ENCODE measurements around the gene HJV. TPM values are rescaled to one million over a fixed set of nuclear protein-coding genes. Genes with fewer than 3 reads are reported as not detected.

Gene HJV
- total RNA-seq, 1 experiment from 2014 or later, result not detected

DNA sequence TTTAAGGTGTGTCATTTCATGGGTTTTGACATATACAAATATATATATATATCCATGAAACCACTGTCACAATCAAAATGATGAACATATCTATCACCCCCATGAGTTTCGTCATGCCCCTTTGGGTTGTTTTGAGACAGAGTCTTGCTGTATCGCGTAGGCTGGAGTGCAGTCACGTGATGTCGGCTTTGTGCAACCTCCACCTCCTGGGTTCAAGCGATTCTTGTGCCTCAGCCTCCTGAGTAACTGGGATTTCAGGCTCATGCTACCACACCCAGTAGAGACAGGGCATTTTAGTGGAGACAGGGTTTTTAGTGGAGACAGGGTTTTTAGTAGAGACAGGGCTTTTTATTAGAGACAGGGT lies 8.0 kb downstream of the HJV start:
- Histone ChIP-seq H4K91ac (ENCODE audit: insufficient read length, low read depth, low read length) (no peak overlapping the region), H3K23me2 (ENCODE audit: insufficient read length, low read depth, low read length, poor library complexity, severe bottlenecking) (no peaks in the 10 kb centered on the region), H4K8ac (replicated peaks; ENCODE audit: insufficient read length, low read depth, low read length) (no peak overlapping the region), H4K5ac (ENCODE audit: insufficient read length, low read depth, low read length) (no peak overlapping the region), H3K9ac (ENCODE audit: extremely low read depth, insufficient read length, low read length) (no peak overlapping the region), H2AK5ac (ENCODE audit: insufficient read length, low read length) (no peak overlapping the region), H3K9me3 (ENCODE audit: control insufficient read depth, low read depth, low read length) (no peaks in the 10 kb centered on the region), H3K23ac (ENCODE audit: insufficient read length, low read depth, low read length) (no peak overlapping the region), H3K4me1 (ENCODE audit: insufficient read depth, low read length) (no peaks in the 10 kb centered on the region), H2BK15ac (ENCODE audit: low read depth, low read length) (no peak overlapping the region), H3K18ac (ENCODE audit: insufficient read length, low read depth, low read length) (no peak overlapping the region), H3T11ph (ENCODE audit: low read length) (no peak overlapping the region), H2BK20ac (ENCODE audit: low read depth, low read length, poor library complexity, severe bottlenecking) (no peak overlapping the region), H3K79me2 (ENCODE audit: insufficient read depth, low read length) (no peaks in the 10 kb centered on the region), H2AFZ (ENCODE audit: low read length) (no peak overlapping the region), H3K4me2 (ENCODE audit: insufficient read depth, insufficient read length, low read length) (no peak overlapping the region), H3K14ac (ENCODE audit: insufficient read depth, low read length) (no peak overlapping the region), H3K27ac (ENCODE audit: insufficient read length, low read depth, low read length) (no peak overlapping the region), H3K56ac (ENCODE audit: insufficient read length, low read depth, low read length) (no peak overlapping the region), H3K4ac (ENCODE audit: low read depth, low read length) (no peak overlapping the region), H2BK120ac (ENCODE audit: low read depth, low read length, poor library complexity, severe bottlenecking) (no peak overlapping the region), H2BK12ac (ENCODE audit: insufficient read length, low read depth, low read length) (no peak overlapping the region), H2BK5ac (ENCODE audit: insufficient read length, low read length) (no peak overlapping the region), H3K27me3 (ENCODE audit: insufficient read depth, low read length) (peaks cover 8% of the 10 kb centered on the region; the same call in 1 of the 2 replicates), H4K20me1 (ENCODE audit: control insufficient read depth, insufficient read depth, insufficient read length) (no peaks in the 10 kb centered on the region), H3K79me1 (ENCODE audit: insufficient read depth, low read depth, low read length, poor library complexity, severe bottlenecking) (no peaks in the 10 kb centered on the region)
- no peak overlapping the region for H3K4me3 Mint-ChIP-seq
- no peaks in the 10 kb centered on the region; a peak in 1 of 4 replicates for H3K4me1 Mint-ChIP-seq
- H3K27ac Mint-ChIP-seq, result no peak overlapping the region
- TF ChIP-seq, protein P1, sequence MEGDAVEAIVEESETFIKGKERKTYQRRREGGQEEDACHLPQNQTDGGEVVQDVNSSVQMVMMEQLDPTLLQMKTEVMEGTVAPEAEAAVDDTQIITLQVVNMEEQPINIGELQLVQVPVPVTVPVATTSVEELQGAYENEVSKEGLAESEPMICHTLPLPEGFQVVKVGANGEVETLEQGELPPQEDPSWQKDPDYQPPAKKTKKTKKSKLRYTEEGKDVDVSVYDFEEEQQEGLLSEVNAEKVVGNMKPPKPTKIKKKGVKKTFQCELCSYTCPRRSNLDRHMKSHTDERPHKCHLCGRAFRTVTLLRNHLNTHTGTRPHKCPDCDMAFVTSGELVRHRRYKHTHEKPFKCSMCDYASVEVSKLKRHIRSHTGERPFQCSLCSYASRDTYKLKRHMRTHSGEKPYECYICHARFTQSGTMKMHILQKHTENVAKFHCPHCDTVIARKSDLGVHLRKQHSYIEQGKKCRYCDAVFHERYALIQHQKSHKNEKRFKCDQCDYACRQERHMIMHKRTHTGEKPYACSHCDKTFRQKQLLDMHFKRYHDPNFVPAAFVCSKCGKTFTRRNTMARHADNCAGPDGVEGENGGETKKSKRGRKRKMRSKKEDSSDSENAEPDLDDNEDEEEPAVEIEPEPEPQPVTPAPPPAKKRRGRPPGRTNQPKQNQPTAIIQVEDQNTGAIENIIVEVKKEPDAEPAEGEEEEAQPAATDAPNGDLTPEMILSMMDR (conservative IDR thresholded peaks at IDR 0.05), result no peak
- H3K27me3 Mint-ChIP-seq (ENCODE audit: low read depth), result peaks cover 24% of the 10 kb centered on the region
- no peaks in the 10 kb centered on the region for H3K9me3 Mint-ChIP-seq
- DNase-seq, result no peak
- WGBS (ENCODE audit: extremely low coverage, insufficient read length, low lambda C conversion rate), result no CpG with 5 or more reads among the region's 6 CpGs
- no peaks in the 10 kb centered on the region for H3K36me3 Mint-ChIP-seq (ENCODE audit: insufficient read depth in 1 of 3, low read depth in 3 of 3)

Measured in H9 (cell line).